ENCODE results near the gene MARCHF2.
"Not testable (repeated sequence)": the region's sequence is repeated elsewhere in the genome, so short reads cannot be mapped to it uniquely, and the experiment has no call there.

Gene MARCHF2

GRCh38 chr19:8387688-8388611 lies 25.2 kb upstream of the MARCHF2 start:
- no peak for DNase-seq

DNA sequence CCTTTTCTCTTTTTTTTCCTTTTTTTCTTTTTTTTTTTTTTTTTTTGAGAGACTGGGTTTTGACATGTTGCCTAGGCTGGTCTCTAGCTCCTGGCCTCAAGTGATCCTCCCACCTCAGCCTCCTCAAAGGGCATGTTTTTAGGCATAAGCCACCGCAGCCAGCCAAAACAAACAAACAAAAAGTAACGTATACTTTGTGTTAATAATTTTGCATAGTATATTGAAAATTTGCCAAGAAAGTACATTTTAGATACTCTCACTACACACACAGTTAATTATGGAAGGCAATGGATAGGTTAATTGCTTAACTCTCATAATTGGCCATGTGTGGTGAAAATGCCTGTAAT lies 24.5 kb upstream of the MARCHF2 start:
- no peak for DNase-seq

- DNase-seq: peak; percentile 99
Observed at GRCh38 chr19:8389891-8390616, 23.1 kb upstream of the MARCHF2 start, which contains the start of gene RAB11B. RAB11B (plus strand) TSS chr19:8390360; CDS start chr19:8390417, 57 bp downstream.

DNA sequence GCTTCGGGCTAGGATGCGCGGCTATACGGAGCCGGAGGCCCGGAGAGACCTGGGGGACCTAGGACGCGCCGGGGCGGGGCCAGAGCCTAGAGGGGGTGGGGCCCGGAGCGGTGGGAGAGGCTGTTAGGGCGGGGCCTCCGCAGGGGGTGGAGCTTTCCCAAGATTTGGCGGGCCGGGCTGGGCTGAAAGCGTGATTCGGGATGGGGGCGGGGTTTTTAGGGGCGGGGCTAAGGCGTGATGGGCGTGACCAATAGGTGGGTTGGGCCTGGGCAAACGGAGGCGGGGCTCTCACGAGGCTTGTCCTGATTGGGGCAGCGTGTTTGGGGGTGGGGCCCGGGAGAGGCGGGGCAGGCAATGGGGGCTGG lies 22.5 kb upstream of the MARCHF2 start:
- peak; percentile 66 to 70 for DNase-seq

DNA sequence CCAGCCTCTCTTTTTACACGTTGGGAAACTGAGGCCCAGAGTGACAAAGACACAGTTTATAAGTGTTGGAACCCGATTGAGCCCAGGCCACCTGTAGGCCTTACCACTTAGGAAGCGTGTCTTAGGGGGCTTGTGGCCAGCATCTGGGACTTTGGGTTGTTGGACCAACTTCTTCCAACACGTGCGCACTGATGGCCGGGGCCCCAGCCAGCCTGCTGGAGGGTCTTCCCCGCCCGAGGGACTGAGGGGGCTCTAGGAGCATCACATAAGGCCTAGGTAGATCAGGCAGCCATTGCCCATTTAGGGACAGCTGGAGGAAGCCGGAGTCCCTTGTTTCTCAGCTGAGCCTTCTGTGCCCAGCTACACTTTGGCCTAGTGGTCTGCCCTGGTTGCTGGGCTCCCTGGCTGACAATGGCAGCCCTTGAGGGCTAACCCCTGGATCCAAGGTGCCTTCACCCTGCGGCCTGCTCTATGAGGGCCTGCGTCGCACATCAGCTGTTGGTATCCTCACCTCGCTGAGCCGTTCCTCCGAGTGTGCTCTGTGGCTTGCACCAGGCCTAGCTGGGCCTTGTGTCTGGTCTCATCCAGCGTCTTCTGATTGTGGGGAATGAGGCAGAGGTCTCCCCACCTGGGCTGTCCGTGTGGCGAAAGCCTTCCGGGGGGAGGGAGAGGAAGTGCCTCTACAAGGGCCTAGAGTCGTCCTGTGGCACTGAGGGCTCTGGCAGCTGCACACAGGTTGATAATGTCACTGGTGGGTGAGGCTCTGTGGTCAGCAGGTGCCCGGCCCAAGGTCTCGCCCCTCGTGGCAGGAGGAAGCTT lies 21.7 kb upstream of the MARCHF2 start:
- DNase-seq: no peak

- no peak for DNase-seq
Observed at GRCh38 chr19:8392017-8392591, 21.0 kb upstream of the MARCHF2 start.

- no peak for DNase-seq
Observed at GRCh38 chr19:8393192-8393870, 19.8 kb upstream of the MARCHF2 start.

GRCh38 chr19:8393871-8394250 lies 19.2 kb upstream of the MARCHF2 start:
- no peak for DNase-seq

GRCh38 chr19:8395621-8396082 lies 17.5 kb upstream of the MARCHF2 start:
- no peak for DNase-seq

DNA sequence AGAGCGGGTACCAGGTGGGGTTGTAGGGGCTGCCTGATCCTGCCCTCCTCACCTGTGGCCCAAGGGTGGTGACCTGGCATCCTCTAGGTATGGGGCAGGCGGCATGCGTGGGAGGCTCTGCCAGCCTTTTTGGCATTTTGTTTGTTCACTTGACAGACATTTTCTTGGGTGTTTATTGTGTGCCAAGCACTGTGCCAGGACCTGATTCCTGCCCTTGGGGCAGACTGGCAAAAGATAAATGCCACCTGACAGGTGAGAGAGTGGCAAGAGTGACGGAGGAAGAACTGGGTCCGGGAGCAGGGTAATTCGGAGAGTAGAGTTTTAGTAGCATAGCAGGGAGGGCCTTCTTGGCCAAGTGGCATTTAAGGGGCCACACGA lies 16.9 kb upstream of the MARCHF2 start:
- no peak for DNase-seq

- peak; percentile 41 to 48 for DNase-seq
Observed at GRCh38 chr19:8396563-8397203, 16.4 kb upstream of the MARCHF2 start.

- no peak for DNase-seq
Observed at GRCh38 chr19:8397271-8397670, 15.8 kb upstream of the MARCHF2 start.

DNA sequence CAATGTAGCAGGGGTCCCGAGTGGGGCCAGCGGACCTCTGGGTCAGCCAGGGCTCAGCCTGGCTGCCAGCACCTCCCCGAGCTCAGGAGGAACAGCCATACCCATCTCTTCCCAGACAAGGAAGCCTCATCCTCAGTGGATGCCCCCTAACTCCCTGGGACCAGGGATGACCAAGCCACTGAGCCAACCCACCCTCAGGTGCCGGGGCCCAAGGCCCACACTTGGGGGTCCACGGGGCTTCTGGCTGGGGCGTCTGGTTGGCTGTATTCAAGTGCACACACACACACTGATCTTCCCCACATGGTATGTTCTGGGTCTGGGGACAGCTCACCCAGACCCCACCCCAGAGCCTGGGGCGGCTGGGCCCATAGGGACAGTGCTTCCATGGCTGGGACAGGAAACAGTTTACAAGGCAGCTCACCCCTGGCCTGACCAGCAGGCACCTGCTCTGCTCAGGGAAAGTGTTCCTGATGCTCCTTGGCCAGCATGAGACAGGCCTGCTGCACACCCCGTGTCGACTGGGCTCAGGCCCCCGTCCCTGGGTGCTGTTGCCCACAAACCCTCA lies 15.3 kb upstream of the MARCHF2 start:
- no peak for DNase-seq

DNA sequence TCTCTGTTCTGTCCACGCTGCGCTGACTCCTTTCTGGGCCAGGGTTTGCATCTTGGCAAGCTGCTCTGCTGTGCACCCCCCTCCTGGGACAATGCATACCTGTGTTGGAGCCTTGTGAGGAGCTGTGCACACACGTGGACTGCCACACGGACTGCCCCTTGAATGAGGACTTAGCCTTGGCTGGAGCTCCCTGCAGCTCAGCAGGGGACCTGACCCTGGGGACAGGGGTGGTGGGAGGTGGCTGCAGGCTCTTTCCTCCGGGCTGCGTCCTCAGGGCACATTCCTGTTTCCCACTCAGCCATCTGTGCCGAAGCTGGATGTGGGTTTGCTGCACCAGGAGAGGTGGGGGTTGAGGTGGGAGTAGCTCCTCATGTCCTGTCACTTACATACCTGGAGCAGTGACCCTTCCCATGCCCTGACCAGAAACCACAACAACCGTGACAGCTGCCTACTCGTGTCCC lies 14.8 kb upstream of the MARCHF2 start:
- no peak for DNase-seq

- no peak for DNase-seq
Observed at GRCh38 chr19:8399681-8400188, 13.4 kb upstream of the MARCHF2 start.

DNA sequence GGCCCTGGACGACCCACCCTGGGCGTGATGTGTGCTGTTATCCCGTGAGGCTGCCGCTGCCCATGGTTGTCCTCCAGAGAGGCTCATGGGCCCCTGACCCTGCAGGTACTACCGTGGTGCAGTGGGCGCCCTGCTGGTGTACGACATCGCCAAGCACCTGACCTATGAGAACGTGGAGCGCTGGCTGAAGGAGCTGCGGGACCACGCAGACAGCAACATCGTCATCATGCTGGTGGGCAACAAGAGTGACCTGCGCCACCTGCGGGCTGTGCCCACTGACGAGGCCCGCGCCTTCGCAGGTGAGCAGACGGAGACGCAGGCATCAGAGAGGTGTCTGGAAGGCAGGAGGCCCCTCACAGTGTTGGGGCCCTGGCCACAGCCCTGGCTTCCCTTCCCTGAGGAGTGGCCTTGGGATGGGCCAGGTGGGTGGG lies 11.1 kb upstream of the MARCHF2 start:
- DNase-seq: no peak

- DNase-seq: no peak
Observed at GRCh38 chr19:8403098-8403819, 9.8 kb upstream of the MARCHF2 start.

GRCh38 chr19:8403820-8404109 lies 9.3 kb upstream of the MARCHF2 start:
- no peak for DNase-seq

- no peak for DNase-seq
Observed at GRCh38 chr19:8404391-8405151, 8.5 kb upstream of the MARCHF2 start.

GRCh38 chr19:8410718-8411117 lies 2.4 kb upstream of the MARCHF2 start:
- not testable (repeated sequence) for DNase-seq
